HepG2 (cell line): Measurements from ENCODE around the gene SIGLEC10. TPM values are rescaled to one million over a fixed set of nuclear protein-coding genes. Genes with fewer than 3 reads are reported as not detected.

Source experiments
- ATAC-seq: fragments of 200-7000 bp; cut with Tn5 transposase; 3 replicates; pipeline ENCODE4 v1.9.1; 2020; ENCODE audit warnings: mild to moderate bottlenecking, moderate library complexity
- BruUV-seq: library from RNA; stranded (reverse); fragments of 400-500 nt; replicated peaks from 2 replicates; lab custom pipeline; 2021; lab: Mats Ljungman, UMichigan
- CTCF ChIA-PET: fragments of 300-600 bp; formaldehyde crosslinking; extraction: SDS; loops from one replicate; lab custom pipeline; 2021; ENCODE audit warnings: low total read pairs, inconsistent platforms, low intra/inter-chr PET ratio; lab: Yijun Ruan, JAX
- POLR2A ChIA-PET: fragments of 350-600 bp; sonication (Branson Sonifier 250); formaldehyde crosslinking; loops from one replicate; lab custom pipeline; 2020; ENCODE audit warnings: antibody characterized with exemption, inconsistent platforms; lab: Yijun Ruan, JAX
- DNase-seq: peaks from one replicate; pipeline ENCODE4 v3.0.0-alpha.2; 2015; ENCODE audit warnings: low spot score
- FAIRE-seq: peaks from 3 replicates; lab custom pipeline; 2011; peaks lifted over from hg19 to GRCh38; lab: Jason Lieb, UNC
- H2AFZ ChIP-seq: one replicate; pipeline ENCODE4 v1.6.1; 2011; ENCODE audit warnings: low read length, inconsistent platforms
- H3K27ac ChIP-seq: fragments of 300-600 bp; 3 replicates; pipeline ENCODE4 v1.8.0; 2011; ENCODE audit warnings: mixed run types, mild to moderate bottlenecking, mixed read lengths, low read length, inconsistent platforms; ENCODE audit not compliant: insufficient read depth; ENCODE audit errors: extremely low read length
- H3K27me3 ChIP-seq, 2 experiments: fragments of 200-600 bp in 1 of 2; 2 replicates in 1 of 2; 3 replicates in 1 of 2; pipeline versions ENCODE4 v1.6.0 to v1.8.0; 2011; ENCODE audit warnings: low read length in 2 of 2, mild to moderate bottlenecking in 2 of 2, moderate library complexity in 2 of 2, inconsistent platforms in 1 of 2; ENCODE audit not compliant: insufficient read depth in 2 of 2, control insufficient read depth in 1 of 2
- H3K36me3 ChIP-seq, 2 experiments: fragments of 200-600 bp in 1 of 2; replicated peaks in 1 of 2; 2 replicates in 1 of 2; 3 replicates in 1 of 2; pipeline versions ENCODE4 v1.5.1 to v1.8.0; 2011; ENCODE audit warnings: low read length in 2 of 2, inconsistent platforms in 1 of 2; ENCODE audit not compliant: insufficient read depth in 2 of 2, control insufficient read depth in 1 of 2
- H3K4me1 ChIP-seq: 2 replicates; pipeline ENCODE4 v1.5.1; 2012; ENCODE audit warnings: low read length, inconsistent platforms; ENCODE audit not compliant: insufficient read depth
- H3K4me2 ChIP-seq: 2 replicates; pipeline ENCODE4 v1.6.0; 2011; ENCODE audit warnings: low read depth, low read length, inconsistent platforms
- H3K4me3 ChIP-seq, 3 experiments: fragments of 200-600 bp in 1 of 3; sonication (generic), shearing (Covaris generic) in 1 of 3; replicated peaks in 1 of 3; 2 replicates each; pipeline ENCODE4 v1.5.1; 2011 to 2016; ENCODE audit warnings: low read length in 3 of 3, inconsistent platforms in 2 of 3, low read depth in 2 of 3, mild to moderate bottlenecking in 2 of 3, control low read depth in 1 of 3, mixed read lengths in 1 of 3; ENCODE audit not compliant: insufficient read depth in 1 of 3
- H3K79me2 ChIP-seq: one replicate; pipeline ENCODE4 v1.6.1; 2011; ENCODE audit warnings: low read length, inconsistent platforms; ENCODE audit not compliant: insufficient read depth
- H3K9ac ChIP-seq: 2 replicates; pipeline ENCODE4 v1.6.0; 2011; ENCODE audit warnings: mild to moderate bottlenecking, low read depth, low read length, inconsistent platforms; ENCODE audit not compliant: insufficient read depth
- H3K9me3 ChIP-seq: 2 replicates; pipeline ENCODE4 v1.5.1; 2012; ENCODE audit warnings: mild to moderate bottlenecking, low read length
- H4K20me1 ChIP-seq: 2 replicates; pipeline ENCODE4 v1.6.0; 2011; ENCODE audit warnings: inconsistent platforms, mild to moderate bottlenecking, low read length, moderate library complexity; ENCODE audit not compliant: insufficient read depth
- AKAP8 ChIP-seq: sonication (generic); formaldehyde crosslinking; IDR thresholded peaks from 2 replicates; pipeline ENCODE4 v1.5.1; 2020; ENCODE audit warnings: mild to moderate bottlenecking, missing genetic modification reagents
- DR1 ChIP-seq: sonication (generic); formaldehyde crosslinking; IDR thresholded peaks from 2 replicates; pipeline ENCODE4 v1.8.0; 2021; ENCODE audit warnings: mild to moderate bottlenecking, missing genetic modification reagents, inconsistent platforms
- FOXA3 ChIP-seq: IDR thresholded peaks from 2 replicates; pipeline ENCODE4 v1.6.1; 2016; ENCODE audit warnings: missing genetic modification reagents, missing compliant biosample characterization
- HDAC1 ChIP-seq: sonication (generic); formaldehyde crosslinking; IDR thresholded peaks from 2 replicates; pipeline ENCODE4 v1.5.1; 2020; ENCODE audit warnings: mild to moderate bottlenecking, missing genetic modification reagents
- HHEX ChIP-seq: IDR thresholded peaks from 2 replicates; pipeline ENCODE4 v1.6.1; 2016; ENCODE audit warnings: control low read depth
- IRF2 ChIP-seq: IDR thresholded peaks from 2 replicates; pipeline ENCODE4 v1.6.1; 2018; ENCODE audit warnings: missing genetic modification reagents, missing compliant biosample characterization
- KDM2A ChIP-seq: sonication (generic); formaldehyde crosslinking; IDR thresholded peaks from 2 replicates; pipeline ENCODE4 v1.4.0; 2020; ENCODE audit warnings: low read depth, missing genetic modification reagents, borderline replicate concordance
- NCOA2 ChIP-seq: sonication (generic); formaldehyde crosslinking; IDR thresholded peaks from 2 replicates; pipeline ENCODE4 v1.8.0; 2022; ENCODE audit warnings: inconsistent platforms
- RFX3 ChIP-seq: IDR thresholded peaks from 2 replicates; pipeline ENCODE4 v1.6.1; 2016; ENCODE audit warnings: missing biosample characterization, missing genetic modification reagents
- TEAD3 ChIP-seq: optimal IDR thresholded peaks from 2 replicates; pipeline ENCODE3; 2016; ENCODE audit warnings: borderline replicate concordance
- YEATS2 ChIP-seq: sonication (generic); formaldehyde crosslinking; IDR thresholded peaks from 2 replicates; pipeline ENCODE4 v1.4.0; 2020; ENCODE audit warnings: missing genetic modification reagents, borderline replicate concordance
- ZBTB2 ChIP-seq: sonication (generic); formaldehyde crosslinking; IDR thresholded peaks from 2 replicates; pipeline ENCODE4 v1.8.0; 2022; ENCODE audit warnings: low read depth, missing genetic modification reagents
- ZFP1 ChIP-seq: IDR thresholded peaks from 2 replicates; pipeline ENCODE4 v1.6.1; 2016
- ZNF572 ChIP-seq: sonication (generic); formaldehyde crosslinking; IDR thresholded peaks from 2 replicates; pipeline ENCODE4 v1.5.1; 2020; ENCODE audit warnings: mild to moderate bottlenecking, missing genetic modification reagents
- ZNF792 ChIP-seq: IDR thresholded peaks from 2 replicates; pipeline ENCODE4 v1.6.1; 2016
- WGBS: methylation state at CpG from one replicate; pipeline ENCODE4 v1.1.6; 2017; ENCODE audit warnings: low lambda C conversion rate; 5-methylcytosine and 5-hydroxymethylcytosine counted together
- in situ Hi-C: cut with HindIII; loops from 2 replicates; pipeline ENCODE4 v1.10.0; 2017; ENCODE audit warnings: low pct_unique_long_range_greater_than_20kb; ENCODE audit not compliant: extremely low pct_ligation_motif_present
- intact Hi-C: fragments of 100-400 bp; cut with micrococcal nuclease; formaldehyde crosslinking; loops from one replicate; pipeline ENCODE4 v1.10.0; 2022; ENCODE audit not compliant: unreplicated experiment
- polyA plus RNA-seq, 8 experiments: library from polyadenylated mRNA; depleted of rRNA in 3 of 8; stranded (reverse) in 7 of 8; unstranded in 1 of 8; fragments of >200 nt; fragmentation: Illumina TruSeq in 4 of 8; extraction: Trizol in 4 of 8; gene quantifications; 2 replicates each; pipeline versions ENCODE4 v1.2.1 to v1.2.3, GENCODE V29; 2011 to 2016; ENCODE audit warnings: low read depth in 4 of 8, missing spikeins in 1 of 8, mixed read lengths in 1 of 8; ENCODE audit not compliant: insufficient read depth in 1 of 8
- total RNA-seq, 5 experiments: library from RNA; depleted of rRNA; stranded (reverse); fragments of >200 nt; fragmentation: Illumina TruSeq; extraction: Trizol; gene quantifications; 2 replicates each; pipeline ENCODE4 v1.2.3, GENCODE V29; 2016; ENCODE audit warnings: low read depth in 1 of 5
- TF ChIP-seq, protein P1 (sequence below): IDR thresholded peaks from 2 replicates; pipeline ENCODE4 v1.4.0; 2020; ENCODE audit warnings: mild to moderate bottlenecking, missing genetic modification reagents
- TF ChIP-seq, protein P2 (sequence below): sonication (generic); formaldehyde crosslinking; IDR thresholded peaks from 2 replicates; pipeline ENCODE4 v1.5.0; 2020; ENCODE audit warnings: missing genetic modification reagents, mild to moderate bottlenecking, borderline replicate concordance

The SIGLEC10 gene
- total and polyA plus RNA-seq, 2 of the 13 experiments (the other 11 are each of a cell fraction or from before 2014, with no cell fraction given) = not detected

DNA sequence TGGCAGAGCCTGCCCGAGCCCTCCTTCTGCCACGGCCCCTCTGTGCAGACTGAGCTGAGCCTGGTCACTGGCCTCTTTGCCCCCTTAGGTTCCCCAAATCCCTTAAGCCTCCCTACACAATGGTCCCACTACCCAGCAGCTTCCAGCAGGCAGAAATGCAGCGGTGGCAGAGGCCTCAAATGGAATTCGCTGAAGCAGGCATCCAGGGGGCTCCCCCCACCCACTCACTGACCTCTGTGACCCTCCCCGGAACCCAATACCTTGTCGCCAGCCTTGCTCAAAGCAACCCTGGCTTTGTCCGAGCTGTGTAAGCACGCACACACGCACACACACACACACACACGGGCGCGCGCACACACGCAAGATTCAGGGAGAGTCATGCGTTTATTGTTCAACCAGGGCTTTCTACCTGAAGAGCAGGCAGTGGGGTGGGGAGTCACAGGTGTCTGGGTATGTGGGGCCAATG lies 29.5 kb downstream of the SIGLEC10 start, which contains the start of gene LIM2 (continued):
- TF ChIP-seq, protein P1, sequence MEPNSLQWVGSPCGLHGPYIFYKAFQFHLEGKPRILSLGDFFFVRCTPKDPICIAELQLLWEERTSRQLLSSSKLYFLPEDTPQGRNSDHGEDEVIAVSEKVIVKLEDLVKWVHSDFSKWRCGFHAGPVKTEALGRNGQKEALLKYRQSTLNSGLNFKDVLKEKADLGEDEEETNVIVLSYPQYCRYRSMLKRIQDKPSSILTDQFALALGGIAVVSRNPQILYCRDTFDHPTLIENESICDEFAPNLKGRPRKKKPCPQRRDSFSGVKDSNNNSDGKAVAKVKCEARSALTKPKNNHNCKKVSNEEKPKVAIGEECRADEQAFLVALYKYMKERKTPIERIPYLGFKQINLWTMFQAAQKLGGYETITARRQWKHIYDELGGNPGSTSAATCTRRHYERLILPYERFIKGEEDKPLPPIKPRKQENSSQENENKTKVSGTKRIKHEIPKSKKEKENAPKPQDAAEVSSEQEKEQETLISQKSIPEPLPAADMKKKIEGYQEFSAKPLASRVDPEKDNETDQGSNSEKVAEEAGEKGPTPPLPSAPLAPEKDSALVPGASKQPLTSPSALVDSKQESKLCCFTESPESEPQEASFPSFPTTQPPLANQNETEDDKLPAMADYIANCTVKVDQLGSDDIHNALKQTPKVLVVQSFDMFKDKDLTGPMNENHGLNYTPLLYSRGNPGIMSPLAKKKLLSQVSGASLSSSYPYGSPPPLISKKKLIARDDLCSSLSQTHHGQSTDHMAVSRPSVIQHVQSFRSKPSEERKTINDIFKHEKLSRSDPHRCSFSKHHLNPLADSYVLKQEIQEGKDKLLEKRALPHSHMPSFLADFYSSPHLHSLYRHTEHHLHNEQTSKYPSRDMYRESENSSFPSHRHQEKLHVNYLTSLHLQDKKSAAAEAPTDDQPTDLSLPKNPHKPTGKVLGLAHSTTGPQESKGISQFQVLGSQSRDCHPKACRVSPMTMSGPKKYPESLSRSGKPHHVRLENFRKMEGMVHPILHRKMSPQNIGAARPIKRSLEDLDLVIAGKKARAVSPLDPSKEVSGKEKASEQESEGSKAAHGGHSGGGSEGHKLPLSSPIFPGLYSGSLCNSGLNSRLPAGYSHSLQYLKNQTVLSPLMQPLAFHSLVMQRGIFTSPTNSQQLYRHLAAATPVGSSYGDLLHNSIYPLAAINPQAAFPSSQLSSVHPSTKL = peak; percentile 35; the same call in 1 of the 2 replicates
- no peak for TF ChIP-seq ZFP1
- peak; percentile 52 for TF ChIP-seq TEAD3 (CRISPR knock-in tag)
- 0 out of 2 replicates have a peak, but pooled peaks have one; percentile 40 for TF ChIP-seq ZNF792 (CRISPR knock-in tag)
- no peak for TF ChIP-seq KDM2A (CRISPR knock-in tag)
- peak; percentile 43 for TF ChIP-seq FOXA3 (CRISPR knock-in tag)
- peak; percentile 66 for TF ChIP-seq HDAC1 (CRISPR knock-in tag)

DNA sequence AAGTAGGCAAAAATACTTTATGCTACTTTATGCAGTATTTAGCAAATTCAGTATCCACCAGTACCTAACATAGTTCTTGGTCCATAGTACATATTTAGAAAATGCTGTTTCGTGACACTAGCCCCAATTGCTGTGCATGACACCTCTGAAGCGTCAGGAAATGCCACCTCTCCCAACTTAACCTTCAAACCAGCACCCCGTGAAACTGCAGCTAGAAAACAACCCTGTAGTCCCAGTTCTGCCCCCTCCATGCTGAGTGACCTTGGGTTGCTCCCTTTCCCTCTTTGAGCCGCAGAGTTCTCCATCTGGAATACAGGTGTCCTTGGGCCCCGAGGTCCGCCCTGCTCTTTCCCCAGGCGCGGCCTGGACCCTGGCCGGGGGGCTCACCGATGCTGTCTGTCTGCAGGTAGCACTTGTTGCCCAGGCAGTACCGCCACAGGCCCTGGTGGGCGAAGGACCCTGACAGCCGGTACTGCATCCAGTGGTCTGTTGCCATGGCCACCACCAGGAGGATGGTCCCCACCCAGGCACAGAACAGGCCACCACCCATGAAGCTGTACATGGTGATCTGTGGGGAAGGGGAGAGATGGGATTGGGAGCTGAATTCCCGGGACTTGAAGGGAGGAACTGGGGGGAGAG lies 30.4 kb downstream of the SIGLEC10 start:
- Histone ChIP-seq H2AFZ (no peak overlapping the region), H4K20me1 (no peaks in the 10 kb centered on the region), H3K27me3 (peaks cover 0 to 2% of the 10 kb centered on the region in 2 experiments; a peak in 1 of 5 replicates), H3K4me3 (peak overlapping the region in 1 of 3 experiments; percentile 62; a peak in 2 of 6 replicates), H3K9ac (no peak overlapping the region), H3K36me3 (no peaks in the 10 kb centered on the region), H3K27ac (no peak overlapping the region), H3K4me1 (peaks cover 46% of the 10 kb centered on the region), H3K4me2 (peak overlapping the region; percentile 73), H3K9me3 (no peaks in the 10 kb centered on the region), H3K79me2 (no peaks in the 10 kb centered on the region)
- BruUV-seq = no TSS peak
- POLR2A ChIA-PET = interaction anchor here (0.8 to 4.1 kb wide), 5 partner anchors 19 to 44 kb away, joined by 3 to 30 read pairs (median 9); partner anchors contain the start of gene ETFB
- peak; percentile 38 for ATAC-seq
- no peak for FAIRE-seq
- 26% methylated on average over 11 of the region's 14 CpGs for WGBS
- intact Hi-C loops = no loop called here
- in situ Hi-C loops = no loop called here
- CTCF ChIA-PET = no interaction called here
- no peak for DNase-seq
- TF ChIP-seq DR1 (CRISPR knock-in tag) (no peak), YEATS2 (no peak), ZNF572 (0 out of 2 replicates have a peak, but pooled peaks have one; percentile 51), AKAP8 (no peak), ZBTB2 (CRISPR knock-in tag) (no peak), NCOA2 (no peak), IRF2 (no peak), RFX3 (CRISPR knock-in tag) (peak; percentile 51; the same call in 1 of the 2 replicates), HHEX (no peak)
- TF ChIP-seq, protein P2, sequence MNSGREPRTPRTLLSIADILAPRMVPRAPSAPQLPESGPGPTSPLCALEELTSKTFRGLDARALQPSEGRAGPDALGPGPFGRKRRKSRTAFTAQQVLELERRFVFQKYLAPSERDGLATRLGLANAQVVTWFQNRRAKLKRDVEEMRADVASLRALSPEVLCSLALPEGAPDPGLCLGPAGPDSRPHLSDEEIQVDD (CRISPR knock-in tag) = no peak
